GM12874 (cell line): ENCODE data around the gene PDE4D.

Source experiments
- CTCF ChIP-seq: IDR thresholded peaks from 2 replicates; pipeline ENCODE4 v1.5.1; 2011; ENCODE audit warnings: low read depth, mild to moderate bottlenecking, control low read depth, low read length, moderate library complexity; ENCODE audit not compliant: insufficient read depth

Gene PDE4D

GRCh38 chr5:59209758-59210359 is 683.7 kb downstream of the PDE4D start:
- no peak for TF ChIP-seq CTCF

GRCh38 chr5:59208474-59208873 is 685.1 kb downstream of the PDE4D start:
- no peak for TF ChIP-seq CTCF

GRCh38 chr5:59207401-59207800 is 686.1 kb downstream of the PDE4D start:
- TF ChIP-seq CTCF: no peak

GRCh38 chr5:59206132-59206581 is 687.4 kb downstream of the PDE4D start:
- no peak for TF ChIP-seq CTCF

GRCh38 chr5:59204114-59204897 is 689.2 kb downstream of the PDE4D start:
- TF ChIP-seq CTCF: no peak

- TF ChIP-seq CTCF: no peak
Observed at GRCh38 chr5:59199868-59200267, 693.7 kb downstream of the PDE4D start.

GRCh38 chr5:59198832-59199231 is 694.7 kb downstream of the PDE4D start:
- TF ChIP-seq CTCF: no peak
